Prostate gland (tissue), 2 donors: ENCODE measurements around the gene CLHC1. TPM values are rescaled to one million over a fixed set of nuclear protein-coding genes. Genes with fewer than 3 reads are reported as not detected.
A peak's percentile ranks its signal among the peaks of the same experiment; 100 is the strongest.
"Not testable (repeated sequence)": the region's sequence is repeated elsewhere in the genome, so short reads cannot be mapped to it uniquely, and the experiment has no call there.

Source experiments
- DNase-seq: peaks from one replicate; pipeline ENCODE4 v3.0.0-alpha.2; 2019; ENCODE audit warnings: low spot score
- H3K27ac ChIP-seq, 2 donors: fragments of 200-600 bp; sonication (generic); 2 replicates each; pipeline ENCODE4 v1.5.1; 2017 to 2019
- H3K27me3 ChIP-seq: fragments of 200-600 bp; sonication (generic); replicated peaks from 2 replicates; pipeline ENCODE4 v1.5.1; 2019; ENCODE audit not compliant: insufficient read depth
- H3K36me3 ChIP-seq, 2 donors: fragments of 200-600 bp; sonication (generic); 1 replicate in 1 of 2; 2 replicates in 1 of 2; pipeline versions ENCODE4 v1.5.1 to v1.8.1; 2017 to 2019
- H3K4me1 ChIP-seq: fragments of 200-600 bp; sonication (generic); replicated peaks from 2 replicates; pipeline ENCODE4 v1.5.1; 2019
- H3K4me3 ChIP-seq, 2 donors: fragments of 200-600 bp; sonication (generic); 2 replicates each; pipeline ENCODE4 v1.5.1; 2017 to 2019
- H3K9me3 ChIP-seq: fragments of 200-600 bp; sonication (generic); 2 replicates; pipeline ENCODE4 v1.5.1; 2017
- CTCF ChIP-seq, 4 experiments: fragments of 200-600 bp in 2 of 4; fragments of 450-650 bp in 2 of 4; sonication (generic) in 2 of 4; IDR thresholded peaks; 1 replicate in 3 of 4; 2 replicates in 1 of 4; pipeline ENCODE4 v1.5.1; 2016 to 2019; ENCODE audit warnings: antibody characterized with exemption in 4 of 4, mild to moderate bottlenecking in 2 of 4, moderate library complexity in 2 of 4
- POLR2A ChIP-seq: fragments of 450-650 bp; IDR thresholded peaks from one replicate; pipeline ENCODE4 v1.6.1; 2016; ENCODE audit warnings: antibody characterized with exemption, mild to moderate bottlenecking
- POLR2AphosphoS5 ChIP-seq: sonication (generic); formaldehyde crosslinking; IDR thresholded peaks from one replicate; pipeline ENCODE4 v1.6.1; 2017; ENCODE audit warnings: antibody characterized with exemption
- WGBS: methylation state at CpG from one replicate; pipeline ENCODE4 v1.1.5; 2018; 5-methylcytosine and 5-hydroxymethylcytosine counted together
- intact Hi-C: fragments of 100-400 bp; cut with DNase I; formaldehyde crosslinking; loops from one replicate; pipeline ENCODE4 v1.14.2; 2022
- total RNA-seq, 2 donors: library from RNA; depleted of rRNA; stranded (reverse); fragments of >200 nt; gene quantifications; one replicate each; pipeline ENCODE4 v1.1.0, GENCODE V29; 2016

The CLHC1 gene
- total RNA-seq, 2 donors from 2014 or later: 5.4 to 15.7 TPM

GRCh38 chr2:55135491-55135890 lies 96.6 kb downstream of the CLHC1 start:
- Histone ChIP-seq H3K27ac (peak overlapping the region in 1 of 2 donors; percentile 46), H3K4me1 (peaks cover 10% of the 10 kb centered on the region), H3K4me3 (no peak overlapping the region), H3K36me3 (no peaks in the 10 kb centered on the region), H3K9me3 (no peaks in the 10 kb centered on the region), H3K27me3 (no peaks in the 10 kb centered on the region)
- WGBS: 90% methylated on average over 2 of the region's 2 CpGs
- TF ChIP-seq CTCF (IDR thresholded peaks at IDR 0.05) (no peak), POLR2A (no peak), POLR2AphosphoS5 (no peak)
- no peak for DNase-seq
- intact Hi-C loops: no loop called here

- TF ChIP-seq POLR2A: no peak
- TF ChIP-seq POLR2AphosphoS5: no peak
- no peak for TF ChIP-seq CTCF (IDR thresholded peaks at IDR 0.05)
- intact Hi-C loops: no loop called here
- no peak for DNase-seq
- no peaks in the 10 kb centered on the region for H3K36me3 ChIP-seq
- H3K27ac ChIP-seq: peak overlapping the region; percentile 50 to 57
- no peaks in the 10 kb centered on the region for H3K27me3 ChIP-seq
- no peak overlapping the region for H3K4me3 ChIP-seq
- no peaks in the 10 kb centered on the region for H3K9me3 ChIP-seq
- peaks cover 10% of the 10 kb centered on the region for H3K4me1 ChIP-seq
- 53% methylated on average over 1 of the region's 1 CpG for WGBS
Measured at GRCh38 chr2:55134316-55134706, 97.8 kb downstream of the CLHC1 start.

GRCh38 chr2:55133467-55134315 lies 98.4 kb downstream of the CLHC1 start:
- intact Hi-C loops: no loop called here
- 44% methylated on average over 10 of the region's 10 CpGs for WGBS
- TF ChIP-seq POLR2A (no peak), POLR2AphosphoS5 (peak; percentile 39)
- peaks cover 10% of the 10 kb centered on the region for H3K4me1 ChIP-seq
- H3K36me3 ChIP-seq: no peaks in the 10 kb centered on the region
- H3K4me3 ChIP-seq: peak overlapping the region; percentile 6 to 9
- H3K9me3 ChIP-seq: no peaks in the 10 kb centered on the region
- peak; percentile 36 for DNase-seq
- peak overlapping the region; percentile 50 to 57 for H3K27ac ChIP-seq
- H3K27me3 ChIP-seq: no peaks in the 10 kb centered on the region

GRCh38 chr2:55130849-55131248 lies 101.2 kb downstream of the CLHC1 start:
- H3K27ac ChIP-seq: no peak overlapping the region
- intact Hi-C loops: no loop called here
- H3K4me1 ChIP-seq: peaks cover 10% of the 10 kb centered on the region
- H3K9me3 ChIP-seq: no peaks in the 10 kb centered on the region
- H3K27me3 ChIP-seq: no peaks in the 10 kb centered on the region
- H3K4me3 ChIP-seq: no peak overlapping the region
- no peaks in the 10 kb centered on the region for H3K36me3 ChIP-seq
- TF ChIP-seq CTCF (IDR thresholded peaks at IDR 0.05): no peak
- WGBS: 77% methylated on average over 1 of the region's 1 CpG
- DNase-seq: no peak

- H3K36me3 ChIP-seq, H3K27me3 ChIP-seq, H3K4me1 ChIP-seq, DNase-seq, H3K27ac ChIP-seq, intact Hi-C loops, H3K9me3 ChIP-seq, H3K4me3 ChIP-seq: not testable (repeated sequence)
- WGBS: 99% methylated on average over 4 of the region's 4 CpGs
Measured at GRCh38 chr2:55126643-55127042, 105.5 kb downstream of the CLHC1 start.

Other genes starting within 250 kb of the CLHC1 start
- 100 to 1,000 TPM; 190 to 249 TPM for gene RTN4, start 181.8 kb downstream of the CLHC1 start, total RNA-seq
- gene RPS27A, start 395 bp upstream of the CLHC1 start, total RNA-seq: 1,000 to 10,000 TPM in 1 of 2 donors, 100 to 1,000 TPM in 1; 665 to 1,633 TPM
- 10 to 100 TPM; 23.9 to 25.7 TPM for gene MTIF2, start 36.9 kb upstream of the CLHC1 start, total RNA-seq
- 10 to 100 TPM; 16.8 to 43.7 TPM for gene CCDC88A, start 187.6 kb upstream of the CLHC1 start, total RNA-seq